BJ (cell line): ENCODE results near the gene CCDC63. TPM values are rescaled to one million over a fixed set of nuclear protein-coding genes. Genes with fewer than 3 reads are reported as not detected.

ENCODE experiments used
- CTCF ChIA-PET: fragments of 350-600 bp; formaldehyde crosslinking; extraction: SDS; loops from one replicate; lab custom pipeline; 2021; ENCODE audit warnings: antibody characterized with exemption, inconsistent platforms; lab: Yijun Ruan, JAX
- POLR2A ChIA-PET: fragments of 300-600 bp; sonication (Branson Sonifier 250); formaldehyde crosslinking; extraction: SDS; loops from one replicate; lab custom pipeline; 2021; ENCODE audit warnings: antibody characterized with exemption; lab: Charles Lee
- DNase-seq: peaks from one replicate; pipeline ENCODE4 v3.0.0-alpha.2; 2011; ENCODE audit warnings: low read depth
- H3K27me3 ChIP-seq: 2 replicates; pipeline ENCODE4 v1.6.0; 2011; ENCODE audit warnings: low read length; ENCODE audit not compliant: control insufficient read depth, insufficient read depth
- H3K36me3 ChIP-seq: 2 replicates; pipeline ENCODE4 v1.5.1; 2011; ENCODE audit warnings: low read length; ENCODE audit not compliant: control insufficient read depth, insufficient read depth
- H3K4me3 ChIP-seq: 2 replicates; pipeline ENCODE4 v1.5.1; 2011; ENCODE audit warnings: low read depth, mild to moderate bottlenecking, control low read depth, low read length
- polyA plus RNA-seq: library from polyadenylated mRNA; depleted of rRNA; stranded (reverse); fragments of >200 nt; gene quantifications from 2 replicates; pipeline ENCODE4 v1.2.3, GENCODE V29; 2011
- TF ChIP-seq, protein P1 (sequence below): IDR thresholded peaks from 2 replicates; pipeline ENCODE4 v1.5.1; 2011; ENCODE audit warnings: low read depth, mild to moderate bottlenecking, control low read depth, inconsistent platforms, low read length, moderate library complexity; ENCODE audit not compliant: insufficient read depth

The CCDC63 gene
- polyA plus RNA-seq, 1 experiment, result not detected

- TF ChIP-seq, protein P1, sequence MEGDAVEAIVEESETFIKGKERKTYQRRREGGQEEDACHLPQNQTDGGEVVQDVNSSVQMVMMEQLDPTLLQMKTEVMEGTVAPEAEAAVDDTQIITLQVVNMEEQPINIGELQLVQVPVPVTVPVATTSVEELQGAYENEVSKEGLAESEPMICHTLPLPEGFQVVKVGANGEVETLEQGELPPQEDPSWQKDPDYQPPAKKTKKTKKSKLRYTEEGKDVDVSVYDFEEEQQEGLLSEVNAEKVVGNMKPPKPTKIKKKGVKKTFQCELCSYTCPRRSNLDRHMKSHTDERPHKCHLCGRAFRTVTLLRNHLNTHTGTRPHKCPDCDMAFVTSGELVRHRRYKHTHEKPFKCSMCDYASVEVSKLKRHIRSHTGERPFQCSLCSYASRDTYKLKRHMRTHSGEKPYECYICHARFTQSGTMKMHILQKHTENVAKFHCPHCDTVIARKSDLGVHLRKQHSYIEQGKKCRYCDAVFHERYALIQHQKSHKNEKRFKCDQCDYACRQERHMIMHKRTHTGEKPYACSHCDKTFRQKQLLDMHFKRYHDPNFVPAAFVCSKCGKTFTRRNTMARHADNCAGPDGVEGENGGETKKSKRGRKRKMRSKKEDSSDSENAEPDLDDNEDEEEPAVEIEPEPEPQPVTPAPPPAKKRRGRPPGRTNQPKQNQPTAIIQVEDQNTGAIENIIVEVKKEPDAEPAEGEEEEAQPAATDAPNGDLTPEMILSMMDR, result no peak
These were observed 23.9 kb upstream of the CCDC63 start for GRCh38 chr12:110822821-110823415.

GRCh38 chr12:110824342-110824741 is 22.4 kb upstream of the CCDC63 start:
- Histone ChIP-seq H3K4me3 (no peak overlapping the region), H3K36me3 (no peaks in the 10 kb centered on the region), H3K27me3 (0 out of 2 replicates have a peak, but pooled peaks cover 2% of the 10 kb centered on the region)
- ChIA-PET POLR2A (no interaction called here), CTCF (interaction anchor here (3.3 kb wide), 1 partner anchor 222 kb away, joined by 11 read pairs; no protein-coding TSS in a partner anchor)
- no peak for DNase-seq
- TF ChIP-seq, protein P1, result no peak

More at GRCh38 chr12:110822821-110823415, 23.9 kb upstream of the CCDC63 start:
- ChIA-PET CTCF (interaction anchor here (0.6 to 0.8 kb wide), 2 partner anchors 11 to 65 kb away, joined by 3 read pairs; no protein-coding TSS in a partner anchor), POLR2A (no interaction called here)
- 0 out of 2 replicates have a peak, but pooled peaks cover 2% of the 10 kb centered on the region for H3K27me3 ChIP-seq
- no peaks in the 10 kb centered on the region for H3K36me3 ChIP-seq
- no peak overlapping the region for H3K4me3 ChIP-seq
- DNase-seq, result no peak

DNA sequence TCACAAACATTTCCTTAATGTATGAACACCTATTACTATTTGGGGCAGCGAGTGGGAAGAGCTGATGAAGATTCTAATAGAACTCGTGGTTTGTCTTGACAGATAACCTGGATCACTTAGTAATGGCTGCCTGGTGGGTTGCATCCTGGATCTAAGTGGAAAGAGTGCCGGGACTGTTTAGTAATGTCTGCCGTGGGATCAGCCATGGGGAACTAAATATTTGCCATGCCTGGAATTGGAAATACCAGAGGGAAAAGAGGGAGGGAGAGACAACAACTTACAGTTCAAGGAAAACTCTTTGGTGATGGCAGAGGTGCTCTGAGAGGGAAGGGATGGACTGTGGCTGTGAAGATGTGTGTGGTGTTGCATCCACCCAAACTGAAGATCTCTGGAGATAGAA is 21.3 kb upstream of the CCDC63 start:
- Histone ChIP-seq H3K4me3 (no peak overlapping the region), H3K36me3 (no peaks in the 10 kb centered on the region), H3K27me3 (0 out of 2 replicates have a peak, but pooled peaks cover 2% of the 10 kb centered on the region)
- no peak for DNase-seq
- CTCF ChIA-PET, result interaction anchor here (0.9 to 3.3 kb wide), 5 partner anchors 10 to 223 kb away, joined by 3 to 11 read pairs (median 3); partner anchors contain the start of gene CCDC63
- POLR2A ChIA-PET, result no interaction called here
- TF ChIP-seq, protein P1, result no peak

GRCh38 chr12:110826592-110827200 is 20.1 kb upstream of the CCDC63 start:
- POLR2A ChIA-PET, result no interaction called here
- Histone ChIP-seq H3K36me3 (no peaks in the 10 kb centered on the region), H3K27me3 (0 out of 2 replicates have a peak, but pooled peaks cover 2% of the 10 kb centered on the region), H3K4me3 (peak overlapping the region; percentile 10; the same call in 1 of the 2 replicates)
- CTCF ChIA-PET, result interaction anchor here (0.6 to 3.3 kb wide), 21 partner anchors 8 to 376 kb away, joined by 3 to 11 read pairs (median 4); partner anchors contain the start of genes ARPC3 and CCDC63
- peak; percentile 10 for DNase-seq
- TF ChIP-seq, protein P1, result peak; percentile 85

DNA sequence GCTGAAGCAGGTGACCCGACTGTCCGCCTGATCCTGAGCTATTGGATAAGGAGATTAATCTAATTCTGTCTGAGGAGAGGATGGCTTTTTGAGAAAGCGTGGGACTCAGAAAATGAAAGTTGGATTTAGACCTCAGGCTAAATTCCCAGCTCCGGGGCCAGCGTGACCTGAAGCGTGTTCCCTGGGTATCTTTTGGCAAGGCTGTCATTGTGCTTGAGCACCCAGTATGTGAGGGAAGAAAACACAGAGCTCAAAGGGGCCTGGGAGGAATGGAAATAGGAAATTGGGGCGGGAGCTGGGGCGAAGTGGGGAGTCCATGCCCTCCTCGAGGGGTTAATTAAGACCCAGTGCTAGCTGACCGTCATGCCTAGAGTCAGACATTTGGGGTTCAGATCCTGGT is 17.5 kb upstream of the CCDC63 start:
- TF ChIP-seq, protein P1, result no peak
- Histone ChIP-seq H3K36me3 (no peaks in the 10 kb centered on the region), H3K4me3 (no peak overlapping the region), H3K27me3 (peaks cover 5% of the 10 kb centered on the region; the same call in 1 of the 2 replicates)
- CTCF ChIA-PET, result interaction anchor here (1.0 kb wide), 1 partner anchor 58 kb away, joined by 3 read pairs; no protein-coding TSS in a partner anchor
- POLR2A ChIA-PET, result no interaction called here
- DNase-seq, result no peak
